ENCODE results near the gene PACS2.

DNA sequence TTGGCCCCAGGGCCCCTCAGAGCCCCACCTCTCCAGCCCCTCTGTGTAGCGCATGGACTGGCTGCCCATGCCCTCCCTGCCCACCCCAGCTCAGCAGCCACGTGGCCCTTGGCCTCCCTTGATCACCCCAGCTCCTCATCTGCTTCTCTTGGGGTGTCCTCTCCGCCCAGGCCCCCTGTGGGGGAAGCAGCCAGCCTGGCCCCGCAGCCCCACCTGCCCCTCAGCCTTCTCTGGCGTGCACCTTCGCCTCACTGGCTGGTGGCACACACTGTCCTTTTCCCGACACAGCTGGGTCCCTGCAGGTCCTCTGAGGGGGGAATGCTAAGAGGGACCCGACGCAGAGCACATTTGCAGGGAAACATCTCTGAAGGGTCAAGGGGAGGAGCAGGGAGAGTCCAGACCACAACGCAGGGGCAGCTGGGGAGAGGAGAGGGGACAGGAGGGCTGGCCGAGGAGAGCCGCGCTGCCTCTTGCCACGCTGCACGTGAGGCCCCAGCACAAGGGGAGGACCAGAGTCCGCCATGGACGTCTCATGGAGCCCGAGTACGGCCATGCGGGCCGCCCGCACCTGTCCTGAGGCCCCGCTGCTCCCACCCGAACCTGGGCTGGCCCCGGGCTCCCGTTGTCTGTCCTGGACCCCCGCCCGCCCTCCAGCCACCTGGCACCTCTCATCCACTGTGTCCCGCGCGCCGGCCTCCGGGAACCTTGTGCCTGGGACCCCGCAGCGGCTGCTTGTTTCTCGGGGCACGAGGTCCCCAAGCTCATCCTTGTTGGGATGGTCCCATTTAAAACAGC lies 36.1 kb downstream of the PACS2 start:
- TF ChIP-seq ZFX (IDR thresholded peaks at IDR 0.05; ENCODE audit: borderline replicate concordance): no peak
- TF ChIP-seq, protein P1, sequence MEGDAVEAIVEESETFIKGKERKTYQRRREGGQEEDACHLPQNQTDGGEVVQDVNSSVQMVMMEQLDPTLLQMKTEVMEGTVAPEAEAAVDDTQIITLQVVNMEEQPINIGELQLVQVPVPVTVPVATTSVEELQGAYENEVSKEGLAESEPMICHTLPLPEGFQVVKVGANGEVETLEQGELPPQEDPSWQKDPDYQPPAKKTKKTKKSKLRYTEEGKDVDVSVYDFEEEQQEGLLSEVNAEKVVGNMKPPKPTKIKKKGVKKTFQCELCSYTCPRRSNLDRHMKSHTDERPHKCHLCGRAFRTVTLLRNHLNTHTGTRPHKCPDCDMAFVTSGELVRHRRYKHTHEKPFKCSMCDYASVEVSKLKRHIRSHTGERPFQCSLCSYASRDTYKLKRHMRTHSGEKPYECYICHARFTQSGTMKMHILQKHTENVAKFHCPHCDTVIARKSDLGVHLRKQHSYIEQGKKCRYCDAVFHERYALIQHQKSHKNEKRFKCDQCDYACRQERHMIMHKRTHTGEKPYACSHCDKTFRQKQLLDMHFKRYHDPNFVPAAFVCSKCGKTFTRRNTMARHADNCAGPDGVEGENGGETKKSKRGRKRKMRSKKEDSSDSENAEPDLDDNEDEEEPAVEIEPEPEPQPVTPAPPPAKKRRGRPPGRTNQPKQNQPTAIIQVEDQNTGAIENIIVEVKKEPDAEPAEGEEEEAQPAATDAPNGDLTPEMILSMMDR (IDR thresholded peaks at IDR 0.05): no peak
